Measurements from ENCODE around the gene RIOK3.

DNA sequence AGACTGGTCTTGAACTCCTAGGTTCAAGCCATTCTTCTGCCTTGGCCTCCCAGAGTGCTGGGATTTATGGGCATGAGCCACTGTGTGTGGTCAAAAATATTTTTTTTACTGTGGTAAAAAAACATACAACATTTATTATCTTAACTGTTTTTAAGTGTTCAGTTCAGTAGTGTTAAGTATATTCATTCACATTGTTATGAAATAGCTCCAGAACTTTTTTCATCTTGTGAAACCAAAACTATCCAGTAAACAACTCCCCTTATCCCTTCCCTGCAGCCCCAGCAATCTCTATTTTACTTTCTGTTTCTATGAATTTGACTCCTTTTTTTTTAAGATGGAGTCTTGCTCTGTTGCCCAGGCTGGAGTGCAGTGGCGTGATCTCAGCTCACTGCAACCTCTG, 59.6 kb downstream of the RIOK3 start:
- no peak for TF ChIP-seq CTCF (IDR thresholded peaks at IDR 0.05)
- TF ChIP-seq POLR2A (IDR thresholded peaks at IDR 0.05) = no peak

All from adrenal gland (tissue), 5 donors.